H1 (cell line): Measurements from ENCODE around the gene C16orf87. TPM values are rescaled to one million over a fixed set of nuclear protein-coding genes. Genes with fewer than 3 reads are reported as not detected.

Experiments
- BRCA1 ChIP-seq: IDR thresholded peaks from 2 replicates; pipeline ENCODE4 v1.6.1; 2012; ENCODE audit warnings: low read depth, low read length, improper control_type of control experiment
- CEBPB ChIP-seq: IDR thresholded peaks from 2 replicates; pipeline ENCODE4 v1.6.1; 2012; ENCODE audit warnings: low read depth, low read length
- CHD1 ChIP-seq: IDR thresholded peaks from 2 replicates; pipeline ENCODE4 v1.6.1; 2012; ENCODE audit warnings: low read depth, low read length, improper control_type of control experiment
- CHD7 ChIP-seq: fragments of 300-600 bp; sonication (generic); IDR thresholded peaks from 2 replicates; pipeline ENCODE4 v1.7.1; 2012; ENCODE audit warnings: low read length, moderate library complexity, mild to moderate bottlenecking, inconsistent platforms; ENCODE audit not compliant: insufficient replicate concordance
- GTF2F1 ChIP-seq: IDR thresholded peaks from 2 replicates; pipeline ENCODE4 v1.6.1; 2012; ENCODE audit warnings: low read depth, low read length, improper control_type of control experiment, borderline replicate concordance
- KDM5A ChIP-seq: fragments of 200-600 bp; IDR thresholded peaks from 2 replicates; pipeline ENCODE4 v1.7.1; 2012; ENCODE audit warnings: mild to moderate bottlenecking, low read length, inconsistent platforms, mixed read lengths
- POU5F1 ChIP-seq: IDR thresholded peaks from 2 replicates; pipeline ENCODE4 v1.6.1; 2011; ENCODE audit warnings: low read depth, mild to moderate bottlenecking, low read length, moderate library complexity
- SIN3A ChIP-seq, 2 experiments: IDR thresholded peaks in 1 of 2; conservative IDR thresholded peaks in 1 of 2; 2 replicates each; pipeline ENCODE4 v1.6.1; 2011 to 2012; ENCODE audit warnings: low read length in 2 of 2, improper control_type of control experiment in 1 of 2, low read depth in 1 of 2, mild to moderate bottlenecking in 1 of 2
- SP2 ChIP-seq: IDR thresholded peaks from 2 replicates; pipeline ENCODE4 v1.6.1; 2012; ENCODE audit warnings: mild to moderate bottlenecking, low read length, inconsistent platforms
- TAF7 ChIP-seq: optimal IDR thresholded peaks from 2 replicates; pipeline ENCODE3; 2011; ENCODE audit warnings: low read depth, mild to moderate bottlenecking, inconsistent platforms, low read length, moderate library complexity, borderline replicate concordance
- TCF12 ChIP-seq: IDR thresholded peaks from 2 replicates; pipeline ENCODE4 v1.6.1; 2011; ENCODE audit warnings: low read depth, mild to moderate bottlenecking, low read length
- polyA plus RNA-seq, 7 experiments: library from polyadenylated mRNA; depleted of rRNA in 3 of 7; stranded (reverse) in 5 of 7; unstranded in 2 of 7; fragments of >200 nt in 5 of 7; fragments of 200-250 nt in 2 of 7; gene quantifications; 1 replicate in 5 of 7; 2 replicates in 1 of 7; 4 replicates in 1 of 7; pipeline versions ENCODE4 v1.2.1 to v1.2.3, GENCODE V29; 2011 to 2013; ENCODE audit warnings: missing spikeins in 2 of 7, mixed read lengths in 2 of 7
- total RNA-seq: library from RNA; stranded (reverse); fragmentation: NEBNext Ultra II Directional; extraction: Animal tissue kit (Norgen Biotek cat#: 25700); gene quantifications from 2 replicates; pipeline ENCODE4 v1.2.1, GENCODE V29; 2021

Gene C16orf87
- total and polyA plus RNA-seq, 2 of the 8 experiments (the other 6 are each of a cell fraction or from before 2014, with no cell fraction given): 4.8 to 21.8 TPM

- TF ChIP-seq CHD7 (no peak), SIN3A (conservative IDR thresholded peaks at IDR 0.05 in 1 of 2, IDR thresholded peaks at IDR 0.05 in 1 of 2; ENCODE audit: low read depth in 1 of 2, low read length in 2 of 2) (no peak), TAF7 (no peak), GTF2F1 (no peak), TCF12 (no peak), POU5F1 (no peak), SP2 (no peak), BRCA1 (no peak), CHD1 (no peak), KDM5A (no peak), CEBPB (no peak)
Measured at GRCh38 chr16:46759309-46759708, 71.7 kb downstream of the C16orf87 start (continued).
